ENCODE data around the gene OGFR.

DNA sequence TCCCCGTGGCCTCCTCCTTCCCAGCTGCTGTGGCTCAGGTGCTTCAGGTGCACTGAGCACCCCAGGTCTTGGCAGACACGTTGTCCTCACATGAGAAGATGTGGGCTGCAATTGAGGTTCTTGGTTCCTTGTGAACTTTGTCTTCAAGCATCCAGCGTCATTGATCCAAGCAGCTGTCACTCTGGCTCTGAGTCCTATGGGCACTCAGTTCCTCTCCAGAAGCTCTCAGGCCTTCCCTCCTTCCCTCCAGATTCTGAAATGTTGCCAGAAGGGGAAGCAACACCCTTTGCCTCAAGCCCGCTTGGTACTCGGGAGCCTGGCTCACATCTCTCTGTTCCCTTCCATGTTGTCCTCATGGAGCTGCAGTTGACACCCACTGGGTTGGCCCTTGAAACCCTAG lies 16.8 kb upstream of the OGFR start:
- TF ChIP-seq POLR2AphosphoS5 (IDR thresholded peaks at IDR 0.05; ENCODE audit: insufficient read depth in 1 of 2, low read depth in 1 of 2) (no peak), POLR2A (IDR thresholded peaks at IDR 0.05) (no peak)
- TF ChIP-seq, protein P1, sequence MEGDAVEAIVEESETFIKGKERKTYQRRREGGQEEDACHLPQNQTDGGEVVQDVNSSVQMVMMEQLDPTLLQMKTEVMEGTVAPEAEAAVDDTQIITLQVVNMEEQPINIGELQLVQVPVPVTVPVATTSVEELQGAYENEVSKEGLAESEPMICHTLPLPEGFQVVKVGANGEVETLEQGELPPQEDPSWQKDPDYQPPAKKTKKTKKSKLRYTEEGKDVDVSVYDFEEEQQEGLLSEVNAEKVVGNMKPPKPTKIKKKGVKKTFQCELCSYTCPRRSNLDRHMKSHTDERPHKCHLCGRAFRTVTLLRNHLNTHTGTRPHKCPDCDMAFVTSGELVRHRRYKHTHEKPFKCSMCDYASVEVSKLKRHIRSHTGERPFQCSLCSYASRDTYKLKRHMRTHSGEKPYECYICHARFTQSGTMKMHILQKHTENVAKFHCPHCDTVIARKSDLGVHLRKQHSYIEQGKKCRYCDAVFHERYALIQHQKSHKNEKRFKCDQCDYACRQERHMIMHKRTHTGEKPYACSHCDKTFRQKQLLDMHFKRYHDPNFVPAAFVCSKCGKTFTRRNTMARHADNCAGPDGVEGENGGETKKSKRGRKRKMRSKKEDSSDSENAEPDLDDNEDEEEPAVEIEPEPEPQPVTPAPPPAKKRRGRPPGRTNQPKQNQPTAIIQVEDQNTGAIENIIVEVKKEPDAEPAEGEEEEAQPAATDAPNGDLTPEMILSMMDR (IDR thresholded peaks at IDR 0.05): no peak

Measured in vagina (tissue), 2 donors.